Transverse colon (tissue), 4 donors: ENCODE results near the gene ELP4. TPM values are rescaled to one million over a fixed set of nuclear protein-coding genes. Genes with fewer than 3 reads are reported as not detected.

Source experiments
- DNase-seq: peaks from one replicate; pipeline ENCODE4 v3.0.0-alpha.2; 2019
- H3K27ac ChIP-seq, 4 donors: fragments of 200-600 bp; sonication (generic); 2 replicates each; pipeline ENCODE4 v1.5.1; 2016 to 2018; ENCODE audit warnings: inconsistent platforms in 4 of 4
- H3K27me3 ChIP-seq: fragments of 200-600 bp; sonication (generic); 2 replicates; pipeline ENCODE4 v1.5.1; 2017; ENCODE audit warnings: inconsistent platforms
- H3K36me3 ChIP-seq, 4 donors: fragments of 200-600 bp; sonication (generic); 2 replicates each; pipeline ENCODE4 v1.5.1; 2017 to 2019; ENCODE audit warnings: inconsistent platforms in 4 of 4
- H3K4me1 ChIP-seq, 4 donors: fragments of 200-600 bp; sonication (generic); 2 replicates each; pipeline ENCODE4 v1.5.1; 2017 to 2020; ENCODE audit warnings: inconsistent platforms in 4 of 4
- H3K4me3 ChIP-seq, 4 donors: fragments of 200-600 bp; sonication (generic); 1 replicate in 1 of 4; 2 replicates in 3 of 4; pipeline versions ENCODE4 v1.5.1 to v1.6.1; 2017 to 2019; ENCODE audit warnings: inconsistent platforms in 4 of 4
- H3K9me3 ChIP-seq, 2 donors: fragments of 200-600 bp; sonication (generic); 2 replicates each; pipeline ENCODE4 v1.5.1; 2017 to 2019; ENCODE audit warnings: inconsistent platforms in 2 of 2
- EP300 ChIP-seq: sonication (generic); formaldehyde crosslinking; IDR thresholded peaks from one replicate; pipeline ENCODE4 v1.6.1; 2017; ENCODE audit warnings: antibody characterized with exemption, low read depth
- POLR2A ChIP-seq: fragments of 450-650 bp; IDR thresholded peaks from one replicate; pipeline ENCODE4 v1.6.1; 2016; ENCODE audit warnings: antibody characterized with exemption, mild to moderate bottlenecking, moderate library complexity
- POLR2AphosphoS5 ChIP-seq, 3 donors: sonication (generic); formaldehyde crosslinking; IDR thresholded peaks; one replicate each; pipeline ENCODE4 v1.6.1; 2016; ENCODE audit warnings: antibody characterized with exemption in 3 of 3
- WGBS, 2 donors: methylation state at CpG; one replicate each; pipeline ENCODE4 v1.1.5; 2018; ENCODE audit warnings: low coverage in 1 of 2; 5-methylcytosine and 5-hydroxymethylcytosine counted together
- in situ Hi-C, 4 donors: fragments of 200-750 bp; cut with MboI; loops; one replicate each; pipeline versions ENCODE4 v1.15.0 to v1.15.1; 2017; ENCODE audit warnings: low sequenced_read_pairs in 3 of 4, low pct_ligation_motif_present in 1 of 4, low pct_unique_long_range_greater_than_20kb in 1 of 4
- intact Hi-C: fragments of 100-400 bp; cut with DNase I; formaldehyde crosslinking; loops from one replicate; pipeline ENCODE4 v1.15.1; 2023; ENCODE audit warnings: low total_unique reads
- total RNA-seq, 4 donors: library from RNA; depleted of rRNA; stranded (reverse); fragments of >200 nt; gene quantifications; one replicate each; pipeline ENCODE4 v1.1.0, GENCODE V29; 2016
- TF ChIP-seq, protein P1 (sequence below), 5 experiments: fragments of 200-600 bp in 3 of 5; fragments of 450-650 bp in 2 of 5; sonication (generic) in 3 of 5; IDR thresholded peaks; 1 replicate in 2 of 5; 2 replicates in 3 of 5; pipeline ENCODE4 v1.5.1; 2016 to 2017; ENCODE audit warnings: antibody characterized with exemption in 5 of 5, inconsistent platforms in 3 of 5, mild to moderate bottlenecking in 2 of 5, moderate library complexity in 1 of 5

The ELP4 gene
- total RNA-seq, 4 donors from 2014 or later = 14.2 to 46.4 (median 23.6) TPM

DNA sequence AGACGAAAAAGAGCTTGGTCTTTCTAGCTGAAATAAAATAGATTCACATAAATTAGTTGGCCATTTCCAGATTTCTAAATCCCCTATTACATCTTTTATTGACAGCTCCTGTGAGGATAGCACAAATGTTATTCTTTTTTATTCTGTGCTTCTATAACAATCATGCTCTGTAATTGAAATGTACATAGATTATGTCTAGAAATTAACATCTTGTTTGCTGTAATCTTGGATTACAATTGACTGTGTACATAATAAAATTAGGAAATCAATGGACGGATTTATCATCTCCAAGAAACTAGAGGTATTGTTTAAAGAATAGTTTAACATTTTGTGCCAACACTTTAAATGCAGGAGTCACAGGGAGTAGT, 31.4 kb upstream of the ELP4 start:
- Histone ChIP-seq H3K4me1 (no peaks in the 10 kb centered on the region), H3K27me3 (no peaks in the 10 kb centered on the region), H3K4me3 (no peak overlapping the region), H3K27ac (no peak overlapping the region), H3K9me3 (no peaks in the 10 kb centered on the region), H3K36me3 (no peaks in the 10 kb centered on the region)
- in situ Hi-C loops (loop anchor here in 1 of 4 donors (25.0 kb wide), 1 partner anchor 384 kb away; no protein-coding TSS in a partner anchor), intact Hi-C loops (no loop called here)
- 88 to 89% methylated on average over 2 of the region's 2 CpGs for WGBS, 2 donors
- DNase-seq = no peak
- TF ChIP-seq, protein P1, sequence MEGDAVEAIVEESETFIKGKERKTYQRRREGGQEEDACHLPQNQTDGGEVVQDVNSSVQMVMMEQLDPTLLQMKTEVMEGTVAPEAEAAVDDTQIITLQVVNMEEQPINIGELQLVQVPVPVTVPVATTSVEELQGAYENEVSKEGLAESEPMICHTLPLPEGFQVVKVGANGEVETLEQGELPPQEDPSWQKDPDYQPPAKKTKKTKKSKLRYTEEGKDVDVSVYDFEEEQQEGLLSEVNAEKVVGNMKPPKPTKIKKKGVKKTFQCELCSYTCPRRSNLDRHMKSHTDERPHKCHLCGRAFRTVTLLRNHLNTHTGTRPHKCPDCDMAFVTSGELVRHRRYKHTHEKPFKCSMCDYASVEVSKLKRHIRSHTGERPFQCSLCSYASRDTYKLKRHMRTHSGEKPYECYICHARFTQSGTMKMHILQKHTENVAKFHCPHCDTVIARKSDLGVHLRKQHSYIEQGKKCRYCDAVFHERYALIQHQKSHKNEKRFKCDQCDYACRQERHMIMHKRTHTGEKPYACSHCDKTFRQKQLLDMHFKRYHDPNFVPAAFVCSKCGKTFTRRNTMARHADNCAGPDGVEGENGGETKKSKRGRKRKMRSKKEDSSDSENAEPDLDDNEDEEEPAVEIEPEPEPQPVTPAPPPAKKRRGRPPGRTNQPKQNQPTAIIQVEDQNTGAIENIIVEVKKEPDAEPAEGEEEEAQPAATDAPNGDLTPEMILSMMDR (IDR thresholded peaks at IDR 0.05) = no peak
- TF ChIP-seq EP300 (no peak), POLR2AphosphoS5 (IDR thresholded peaks at IDR 0.05) (no peak), POLR2A (no peak)

DNA sequence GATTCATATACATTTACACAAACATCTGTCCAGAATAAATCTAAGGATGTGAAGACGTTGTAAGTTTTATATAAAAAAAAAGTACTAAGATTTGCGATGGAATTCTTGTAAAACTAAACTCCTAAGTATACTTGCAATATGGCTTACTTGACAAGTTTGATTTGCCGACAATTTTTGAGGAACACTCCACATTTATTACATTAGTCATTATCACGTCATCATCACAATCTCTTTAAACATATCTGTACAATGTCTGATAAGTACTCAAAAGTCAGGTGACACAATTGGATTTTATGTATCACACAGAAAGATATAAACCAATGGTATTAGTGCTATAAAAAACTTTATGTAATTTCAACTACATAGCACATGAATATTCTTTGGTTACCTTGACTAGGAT, 30.5 kb upstream of the ELP4 start:
- TF ChIP-seq, protein P1 (IDR thresholded peaks at IDR 0.05) = no peak
- no peak for TF ChIP-seq POLR2AphosphoS5 (IDR thresholded peaks at IDR 0.05)
- WGBS, 2 donors = 90 to 94% methylated on average over 4 of the region's 4 CpGs
- no peak for DNase-seq
- intact Hi-C loops (no loop called here), in situ Hi-C loops (loop anchor here in 1 of 4 donors (25.0 kb wide), 1 partner anchor 383 kb away; no protein-coding TSS in a partner anchor)
- Histone ChIP-seq H3K27me3 (no peaks in the 10 kb centered on the region), H3K9me3 (no peaks in the 10 kb centered on the region), H3K27ac (no peak overlapping the region), H3K4me3 (no peak overlapping the region), H3K4me1 (no peaks in the 10 kb centered on the region), H3K36me3 (no peaks in the 10 kb centered on the region)

DNA sequence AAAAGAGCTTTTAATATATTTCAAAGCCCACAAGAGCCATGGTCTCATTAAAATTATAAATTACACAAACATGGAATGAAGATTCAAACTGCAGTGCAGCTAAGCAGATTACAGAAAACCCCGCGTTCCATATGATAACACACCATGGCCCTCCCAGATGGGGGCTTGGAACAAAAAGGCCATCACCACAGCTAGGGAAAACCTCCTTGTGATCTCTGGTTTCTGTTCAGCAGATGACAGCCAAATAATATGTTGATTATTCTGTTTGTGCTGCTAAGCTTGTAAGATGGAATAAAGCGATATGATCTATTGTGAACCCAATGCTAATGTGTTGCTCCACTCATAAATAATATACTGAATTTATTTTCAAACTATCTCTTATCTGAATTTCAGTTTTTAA, 28.6 kb upstream of the ELP4 start:
- Histone ChIP-seq H3K27me3 (no peaks in the 10 kb centered on the region), H3K9me3 (no peaks in the 10 kb centered on the region), H3K4me3 (no peak overlapping the region), H3K27ac (no peak overlapping the region), H3K4me1 (no peaks in the 10 kb centered on the region), H3K36me3 (no peaks in the 10 kb centered on the region)
- TF ChIP-seq EP300 (no peak), POLR2A (no peak), POLR2AphosphoS5 (IDR thresholded peaks at IDR 0.05) (no peak)
- TF ChIP-seq, protein P1 (IDR thresholded peaks at IDR 0.05) = no peak
- no peak for DNase-seq
- WGBS, 2 donors = 93 to 100% methylated on average over 3 of the region's 3 CpGs
- in situ Hi-C loops (loop anchor here in 1 of 4 donors (25.0 kb wide), 1 partner anchor 381 kb away; no protein-coding TSS in a partner anchor), intact Hi-C loops (no loop called here)

DNA sequence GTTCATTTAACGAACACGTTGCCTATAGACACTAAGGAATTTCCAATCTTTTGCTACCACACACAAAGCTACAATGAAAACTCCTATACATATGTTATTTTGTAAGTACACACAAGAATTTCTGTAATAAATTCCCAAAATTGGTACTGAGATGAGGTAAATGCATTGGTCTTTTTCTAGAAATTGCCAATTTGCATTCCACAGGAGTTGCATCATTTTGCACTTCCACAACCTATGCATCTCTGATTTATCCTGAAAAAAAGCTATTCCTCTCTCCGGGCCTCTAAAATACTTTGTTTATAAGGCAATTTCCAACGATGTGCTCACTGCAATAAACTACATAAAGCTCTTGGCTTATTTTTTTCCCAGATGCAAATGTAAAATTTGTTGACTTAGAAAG, 25.1 kb upstream of the ELP4 start:
- in situ Hi-C loops (loop anchor here in 1 of 4 donors (25.0 kb wide), 1 partner anchor 378 kb away; no protein-coding TSS in a partner anchor), intact Hi-C loops (no loop called here)
- 75 to 78% methylated on average over 4 of the region's 4 CpGs for WGBS, 2 donors

More for the DNA sequence above, 25.1 kb upstream of the ELP4 start:
- no peaks in the 10 kb centered on the region for H3K36me3 ChIP-seq
- TF ChIP-seq, protein P1 (IDR thresholded peaks at IDR 0.05) = no peak
- TF ChIP-seq POLR2AphosphoS5 (IDR thresholded peaks at IDR 0.05) (no peak), EP300 (no peak), POLR2A (no peak)
- H3K27ac ChIP-seq = no peak overlapping the region
- no peaks in the 10 kb centered on the region for H3K4me1 ChIP-seq
- H3K27me3 ChIP-seq = no peaks in the 10 kb centered on the region
- no peaks in the 10 kb centered on the region for H3K9me3 ChIP-seq
- no peak for DNase-seq
- H3K4me3 ChIP-seq = no peak overlapping the region
